NCI-H146 treated with DMSO at 0.1 percent for 48 hours (cell line): Measurements from ENCODE around the gene DGCR8.

Source experiments
- DNase-seq: peaks from one replicate; lab custom pipeline; 2025; ENCODE audit not compliant: unreplicated experiment; lab: John Stamatoyannopoulos, UW

Gene DGCR8

GRCh38 chr22:20123366-20124082 is 43.5 kb downstream of the DGCR8 start:
- DNase-seq = no peak

GRCh38 chr22:20124083-20124787 is 44.2 kb downstream of the DGCR8 start:
- no peak for DNase-seq

- no peak for DNase-seq
Measured at GRCh38 chr22:20125201-20126174, 45.4 kb downstream of the DGCR8 start.

- no peak for DNase-seq
Measured at GRCh38 chr22:20126284-20127029, 46.4 kb downstream of the DGCR8 start.

DNA sequence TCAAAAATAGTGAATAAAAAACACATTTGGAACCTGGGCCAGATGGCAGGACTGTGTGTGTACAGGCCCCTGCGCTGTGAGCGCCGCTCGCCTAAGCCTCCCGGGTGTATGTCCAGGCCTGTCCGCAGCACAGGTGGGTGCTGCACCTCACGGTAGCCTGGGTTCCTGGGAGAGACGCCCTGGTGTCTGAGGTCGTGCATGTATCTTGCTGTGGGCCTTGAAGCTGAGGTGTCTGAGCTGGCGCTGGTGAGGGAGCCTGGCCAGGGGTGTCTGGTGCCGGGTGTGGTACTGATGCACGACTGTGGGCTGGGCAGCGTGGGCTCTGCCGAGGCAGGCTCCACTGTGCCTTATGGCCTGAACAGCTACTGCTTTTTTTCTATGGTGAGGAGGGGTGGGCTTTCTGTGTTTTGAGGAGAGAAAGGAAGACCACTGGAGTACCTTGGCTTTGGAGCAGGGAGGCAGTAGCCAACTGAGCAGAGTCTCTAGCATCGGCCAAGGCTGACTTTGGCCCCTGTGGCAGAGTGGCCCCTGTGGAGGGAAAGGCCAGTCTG is 47.4 kb downstream of the DGCR8 start:
- no peak for DNase-seq

GRCh38 chr22:20127869-20128618 is 48.0 kb downstream of the DGCR8 start:
- DNase-seq = no peak

DNA sequence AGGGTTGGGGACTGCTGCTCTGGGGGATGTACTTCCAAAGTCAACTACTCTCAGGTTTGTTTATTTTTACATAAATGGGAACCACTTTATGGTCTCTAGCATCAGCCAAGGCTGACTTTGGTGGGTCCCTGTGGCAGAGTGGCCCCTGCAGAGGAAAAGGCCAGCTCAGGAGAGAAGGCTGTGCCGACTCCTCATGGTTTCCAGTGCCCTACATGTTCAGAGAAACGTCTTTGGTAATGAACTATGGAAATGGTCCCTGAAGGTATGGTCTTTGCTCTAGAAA is 48.5 kb downstream of the DGCR8 start:
- no peak for DNase-seq

- no peak for DNase-seq
Measured at GRCh38 chr22:20128902-20129746, 49.1 kb downstream of the DGCR8 start.

- DNase-seq = no peak
Measured at GRCh38 chr22:20129747-20130014, 49.6 kb downstream of the DGCR8 start.

DNA sequence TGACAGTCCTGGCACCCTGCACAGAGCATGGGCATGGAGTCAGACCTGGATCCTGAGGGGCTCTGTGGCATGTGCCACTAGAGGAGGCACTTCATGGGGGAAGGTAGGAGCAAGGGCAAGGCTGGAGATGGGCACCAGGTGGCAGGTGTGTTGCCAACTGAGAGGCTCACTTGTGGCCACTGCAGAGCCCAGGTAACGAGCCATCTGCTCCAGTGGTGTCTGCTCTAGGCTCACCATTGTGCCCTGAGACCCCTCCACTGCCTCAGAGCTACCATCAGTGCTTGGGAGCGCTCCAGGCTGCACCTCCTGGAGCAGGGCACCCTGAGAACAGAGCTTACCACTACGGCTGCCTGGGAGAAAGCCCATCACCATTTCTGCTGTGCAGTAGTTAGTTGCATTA is 50.3 kb downstream of the DGCR8 start:
- no peak for DNase-seq

- no peak for DNase-seq
Measured at GRCh38 chr22:20130731-20131596, 50.9 kb downstream of the DGCR8 start.

GRCh38 chr22:20131597-20131858 is 51.5 kb downstream of the DGCR8 start, which contains the start of gene ZDHHC8:
Gene ZDHHC8 (plus strand): TSS chr22:20131804. CDS start chr22:20131948, 144 bp downstream.
- DNase-seq = no peak

- no peak for DNase-seq
Measured at GRCh38 chr22:20131859-20132685, 52.0 kb downstream of the DGCR8 start.

DNA sequence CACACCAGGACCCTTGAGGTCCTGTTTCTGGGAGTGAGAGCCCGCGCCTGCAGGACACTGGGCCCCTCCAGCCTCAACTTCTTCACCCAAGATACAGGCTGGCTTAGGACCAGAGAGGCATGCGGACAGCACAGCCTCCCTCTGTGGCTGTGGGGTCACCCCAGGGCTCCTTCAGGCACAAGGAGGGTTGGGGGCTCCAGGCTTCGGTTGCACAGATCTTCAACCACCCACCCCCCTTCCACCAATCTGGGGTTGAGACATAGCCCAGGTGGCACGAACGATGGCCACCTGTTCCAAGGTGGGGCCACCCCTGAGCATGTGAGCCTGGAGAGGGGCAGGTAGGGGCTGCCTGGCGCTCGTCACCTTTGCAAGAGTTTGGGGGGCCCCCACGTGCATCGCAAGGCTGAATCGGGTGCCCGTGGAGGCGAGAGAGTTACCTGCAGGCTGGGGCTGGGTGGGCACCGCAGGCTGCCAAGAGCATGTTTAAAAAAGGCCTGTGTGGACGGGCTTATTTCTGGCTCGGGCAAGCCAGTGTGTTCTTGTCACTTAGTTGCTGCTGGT is 52.7 kb downstream of the DGCR8 start:
- no peak for DNase-seq

DNA sequence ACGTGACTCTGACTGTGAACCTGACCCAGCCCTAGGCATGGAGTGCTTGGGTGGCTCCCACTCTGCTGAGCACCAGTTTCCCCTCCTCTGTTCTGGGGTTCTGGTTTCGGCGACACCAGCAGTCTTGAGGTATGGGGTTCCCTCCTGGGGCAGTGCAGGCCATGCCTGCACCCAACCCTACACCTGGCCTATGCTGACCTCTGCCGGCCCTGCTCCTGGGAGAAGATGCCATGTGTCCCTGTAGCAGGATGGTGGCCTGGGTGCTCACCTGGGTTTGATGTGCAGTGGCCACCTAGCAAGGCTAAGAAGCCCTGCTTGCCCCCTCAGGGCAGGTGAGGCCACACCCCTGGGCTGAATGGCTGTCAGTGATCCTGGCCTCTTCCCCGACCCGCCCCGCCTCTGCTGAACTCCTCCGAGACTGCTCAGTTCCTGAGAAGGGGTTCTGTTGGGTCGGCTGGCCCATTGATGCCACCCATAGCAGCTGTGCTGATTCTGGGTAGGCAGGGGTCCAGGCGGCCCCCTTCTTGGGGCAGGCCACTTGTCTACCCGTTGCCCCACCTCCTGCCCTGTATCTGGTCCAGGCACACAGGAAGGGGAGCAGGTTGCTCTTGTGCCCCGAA is 54.0 kb downstream of the DGCR8 start:
- no peak for DNase-seq

GRCh38 chr22:20135265-20135664 is 55.2 kb downstream of the DGCR8 start:
- no peak for DNase-seq
